ENCODE results near the gene FSTL3.
A peak's percentile ranks its signal among the peaks of the same experiment; 100 is the strongest.

- peak; percentile 71; the same call in 1 of the 2 replicates for TF ChIP-seq MXI1 (IDR thresholded peaks at IDR 0.05; ENCODE audit: low read depth, low read length)
- no peak for TF ChIP-seq CTCF (IDR thresholded peaks at IDR 0.05)
- TF ChIP-seq MAX (IDR thresholded peaks at IDR 0.05; ENCODE audit: low read depth): peak; percentile 49
These were observed 13.8 kb upstream of the FSTL3 start for GRCh38 chr19:662207-662961.
